ENCODE data around the gene SLC39A1.

Gene SLC39A1

DNA sequence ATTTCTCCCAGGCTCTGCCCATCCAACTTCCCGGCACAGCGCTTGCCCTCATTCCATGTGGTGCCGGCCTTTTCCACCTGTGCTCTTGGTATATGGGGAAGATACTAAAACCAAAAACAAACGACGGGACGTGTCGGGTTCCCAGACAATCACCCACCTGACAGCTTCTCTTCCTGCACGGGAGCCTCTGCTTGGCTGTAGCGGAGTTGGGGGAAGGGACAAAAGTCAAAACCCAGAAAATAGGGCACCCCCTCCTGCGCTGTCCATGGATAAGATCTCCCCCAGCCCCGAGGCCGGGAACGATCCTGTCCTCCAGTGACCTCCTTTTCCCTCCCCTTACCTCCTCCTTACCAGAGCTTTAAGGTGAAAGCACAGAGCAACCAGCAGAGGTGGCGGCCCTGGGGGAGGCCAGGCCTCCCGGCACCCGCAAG lies 13.5 kb upstream of the SLC39A1 start:
- no peak for DNase-seq

DNA sequence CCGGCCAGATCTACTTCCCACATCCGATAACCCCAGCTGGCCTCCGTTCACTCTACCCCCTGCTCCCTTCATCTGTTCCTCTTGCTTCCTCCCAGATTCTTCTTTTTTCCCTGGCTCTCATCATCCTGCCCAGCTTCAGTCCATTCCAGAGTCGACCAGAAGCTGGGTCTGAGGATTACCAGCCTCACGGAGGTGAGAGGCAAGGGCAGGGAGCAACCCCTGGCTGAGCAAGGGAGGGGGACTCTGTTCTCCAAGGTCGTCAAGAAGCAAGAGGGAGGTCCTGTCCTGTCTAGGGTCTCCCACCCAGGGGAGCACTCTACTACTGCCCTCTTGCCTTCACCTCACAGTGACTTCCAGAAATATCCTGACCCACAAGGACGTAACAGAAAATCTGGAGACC lies 10.2 kb upstream of the SLC39A1 start:
- no peak for DNase-seq

DNA sequence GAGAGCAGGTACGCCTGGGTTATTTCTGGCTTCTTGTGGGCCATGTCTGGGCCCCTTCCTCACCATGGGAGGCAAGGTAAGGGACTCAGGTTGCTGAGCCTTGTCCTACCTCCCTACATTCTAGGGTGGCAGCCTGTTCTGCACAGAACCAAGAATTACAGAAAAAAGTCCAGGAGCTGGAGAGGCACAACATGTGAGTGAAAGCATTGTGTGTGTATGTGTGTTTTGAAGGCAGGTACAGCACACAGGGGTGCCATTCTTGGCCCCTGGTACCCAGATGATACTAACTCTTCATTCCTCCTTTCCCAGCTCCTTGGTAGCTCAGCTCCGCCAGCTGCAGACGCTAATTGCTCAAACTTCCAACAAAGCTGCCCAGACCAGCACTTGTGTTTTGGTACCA lies 9.7 kb upstream of the SLC39A1 start:
- no peak for DNase-seq

DNA sequence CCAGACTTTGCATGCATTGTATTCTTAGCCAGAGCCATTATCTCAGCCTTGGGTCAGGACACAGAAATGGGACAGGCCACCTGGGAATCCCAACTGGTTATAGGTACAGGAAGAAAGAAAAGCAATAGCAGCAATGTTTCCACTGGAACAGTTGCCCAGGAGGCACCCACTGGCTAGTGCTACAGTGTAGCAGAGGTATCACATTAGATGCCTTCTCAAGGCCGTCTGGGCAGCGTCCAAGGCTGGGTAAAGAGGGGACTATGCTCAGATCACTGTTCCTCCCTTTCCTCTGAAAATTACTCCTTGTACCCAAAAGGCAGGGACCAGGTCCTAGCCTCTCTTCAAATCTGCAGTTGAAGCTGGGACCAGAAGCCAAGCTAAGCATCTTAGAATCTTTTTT lies 7.0 kb upstream of the SLC39A1 start:
- DNase-seq = no peak

DNA sequence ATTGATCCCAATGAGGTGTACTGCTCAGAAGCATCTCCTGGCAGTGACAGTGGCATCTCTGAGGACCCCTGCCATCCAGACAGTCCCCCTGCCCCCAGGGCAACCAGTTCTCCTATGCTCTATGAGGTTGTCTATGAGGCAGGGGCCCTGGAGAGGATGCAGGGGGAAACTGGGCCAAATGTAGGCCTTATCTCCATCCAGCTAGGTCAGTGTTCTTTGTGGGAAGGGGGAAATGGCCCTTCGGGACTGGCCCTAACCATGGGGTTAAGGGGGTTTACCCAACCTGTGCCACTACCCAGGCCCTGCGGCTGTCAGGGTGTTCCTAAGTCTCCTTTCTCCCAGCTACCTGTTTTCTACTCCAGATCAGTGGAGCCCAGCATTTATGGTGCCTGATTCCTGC lies 5.6 kb upstream of the SLC39A1 start:
- no peak for DNase-seq

DNA sequence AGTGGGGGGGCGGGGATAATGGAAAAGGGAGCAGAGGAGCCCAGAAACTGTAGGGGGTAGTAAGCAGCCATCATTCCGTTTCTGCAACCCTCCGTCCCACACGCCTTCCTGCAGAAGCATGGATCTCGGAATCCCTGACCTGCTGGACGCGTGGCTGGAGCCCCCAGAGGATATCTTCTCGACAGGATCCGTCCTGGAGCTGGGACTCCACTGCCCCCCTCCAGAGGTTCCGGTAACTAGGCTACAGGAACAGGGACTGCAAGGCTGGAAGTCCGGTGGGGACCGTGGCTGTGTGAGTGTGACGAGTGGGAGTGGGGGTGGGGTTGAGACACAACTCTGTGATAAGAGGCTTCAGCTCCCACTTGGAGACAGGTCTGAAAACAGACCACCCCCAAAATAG lies 5.1 kb upstream of the SLC39A1 start:
- no peak for DNase-seq

DNA sequence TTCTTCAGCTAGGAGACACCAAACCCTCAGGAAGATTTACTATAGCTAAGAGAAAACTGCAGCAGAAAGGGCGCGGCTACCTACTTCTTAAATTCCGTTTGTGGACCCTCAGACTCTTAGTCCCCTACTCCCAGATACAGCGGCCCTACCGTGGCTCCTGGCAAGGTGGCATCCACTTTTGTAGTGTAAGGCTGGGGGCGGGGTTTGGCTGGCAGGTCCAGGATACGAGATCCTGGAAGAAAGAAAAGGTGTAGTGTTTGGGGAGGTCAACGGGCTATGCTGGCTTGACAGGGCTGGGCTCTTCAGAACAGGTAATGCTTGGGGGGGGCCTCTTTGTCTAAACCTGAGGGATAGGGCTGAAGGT lies 4.6 kb upstream of the SLC39A1 start:
- no peak for DNase-seq

DNA sequence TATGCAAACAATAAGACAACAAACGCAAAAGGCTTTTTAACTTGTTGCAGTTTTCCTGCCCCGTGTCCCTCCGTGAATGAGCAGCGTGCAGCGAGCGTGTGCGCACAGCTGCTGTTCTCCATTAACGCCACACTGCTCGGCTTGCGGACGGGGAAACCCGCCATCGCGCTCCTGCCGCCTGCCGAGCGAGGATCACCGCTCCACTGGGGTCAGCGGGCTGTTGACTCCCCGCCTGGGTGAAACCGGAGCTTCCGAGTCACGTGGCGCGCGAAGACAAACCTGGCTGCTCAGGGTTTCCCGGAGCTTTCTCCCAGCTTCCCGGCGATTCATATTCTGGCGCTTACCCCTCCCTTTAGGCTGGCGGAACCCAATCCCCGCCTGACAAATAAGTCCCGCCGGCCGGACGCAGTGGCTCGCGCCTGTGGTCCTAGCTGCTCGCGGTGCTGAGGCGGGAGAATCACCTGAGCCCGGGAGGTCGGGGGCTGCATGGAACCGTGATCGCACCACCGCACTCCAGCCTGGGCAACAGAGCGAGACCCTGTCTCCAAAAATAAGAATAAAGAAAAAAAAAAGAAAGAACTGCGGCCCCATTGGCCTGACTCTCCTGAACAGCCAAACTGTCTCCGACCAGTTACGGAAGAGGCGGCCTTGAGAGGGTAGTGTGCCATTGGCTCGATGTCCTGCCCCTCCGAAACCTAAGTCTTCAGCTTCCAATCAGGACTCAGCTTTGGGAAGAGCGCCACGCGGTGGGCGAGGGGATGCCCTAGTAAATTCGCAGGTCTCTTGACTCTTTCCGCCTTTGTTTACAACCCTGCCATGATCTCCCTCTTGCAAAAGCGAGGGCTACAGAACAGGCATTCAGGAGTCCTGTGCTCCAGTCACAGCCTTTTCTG lies 4.0 kb upstream of the SLC39A1 start, which contains the start of gene CREB3L4:
Gene CREB3L4, plus strand, starts transcription at position 796 of the 893 bp plus-strand sequence. CDS start 624 bp downstream, outside the sequence.
- DNase-seq = peak; percentile 72

DNA sequence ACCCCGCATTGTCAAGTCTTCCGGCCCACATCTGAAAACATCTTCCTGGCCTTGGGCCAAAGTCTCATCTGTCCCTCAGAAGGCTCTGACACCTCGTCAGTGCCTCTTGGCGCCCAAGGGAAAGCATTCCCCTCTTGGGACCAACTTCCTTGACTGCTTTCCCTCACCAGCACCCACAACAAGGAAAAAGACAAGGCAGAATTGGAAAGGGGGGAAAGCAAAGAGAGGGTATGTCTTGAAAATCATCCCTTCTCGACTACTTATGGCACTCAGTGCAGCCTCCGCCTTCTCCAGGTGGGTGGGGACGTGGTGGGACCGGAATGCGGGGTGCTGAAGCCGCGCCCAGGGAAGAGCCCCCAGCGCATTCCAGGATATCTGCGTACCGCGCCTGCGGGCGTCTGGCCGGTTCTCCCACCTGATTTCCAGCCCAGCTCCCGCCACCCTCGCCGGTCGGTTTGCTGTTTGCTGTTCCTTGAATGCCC lies 554 bp upstream of the SLC39A1 start:
- DNase-seq = no peak

DNA sequence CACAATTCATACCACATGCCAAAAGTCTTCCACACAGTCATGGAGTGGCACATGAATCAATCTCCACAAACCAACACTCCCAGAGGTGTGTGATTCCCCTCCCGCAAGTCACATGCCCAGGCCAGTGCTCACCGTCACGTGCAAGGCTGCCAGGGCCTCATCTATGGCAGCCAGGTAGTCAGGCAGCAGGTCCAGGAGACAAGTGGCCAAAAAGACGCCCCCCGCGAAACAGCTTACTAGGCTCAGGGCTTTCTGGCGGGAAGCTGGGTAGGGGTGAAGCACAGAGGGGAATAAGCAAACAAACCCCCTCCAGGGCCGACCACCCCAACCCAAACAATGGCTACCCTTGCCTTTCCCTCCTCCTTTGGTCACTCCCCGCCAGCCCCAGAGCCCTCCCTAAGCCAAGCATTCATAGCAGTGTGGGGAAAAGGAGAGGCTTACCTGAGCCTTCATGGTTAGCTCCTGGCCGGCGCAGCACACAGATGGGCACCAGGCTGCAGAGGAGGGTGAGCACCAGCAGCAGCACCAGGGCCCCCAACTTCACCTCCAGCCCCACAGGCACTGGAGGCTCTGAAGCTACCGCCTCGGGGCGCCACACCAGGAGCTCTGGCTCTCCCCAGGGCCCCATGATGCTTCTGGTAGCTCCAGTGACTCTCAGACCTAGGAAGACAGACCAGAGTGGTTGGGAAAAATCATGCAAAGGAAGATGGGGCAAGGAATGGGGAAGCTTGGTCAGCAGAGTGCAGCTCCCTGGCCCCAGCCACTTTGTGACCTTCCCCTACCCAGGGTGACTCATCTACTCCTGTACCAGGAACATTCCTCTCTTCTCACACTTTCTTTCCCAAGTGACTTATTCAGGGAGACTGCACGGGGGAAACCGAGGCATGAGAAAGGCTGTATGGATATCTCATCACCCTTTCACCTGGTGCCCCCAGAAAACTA lies 978 bp downstream of the SLC39A1 start:
- no peak for DNase-seq

DNA sequence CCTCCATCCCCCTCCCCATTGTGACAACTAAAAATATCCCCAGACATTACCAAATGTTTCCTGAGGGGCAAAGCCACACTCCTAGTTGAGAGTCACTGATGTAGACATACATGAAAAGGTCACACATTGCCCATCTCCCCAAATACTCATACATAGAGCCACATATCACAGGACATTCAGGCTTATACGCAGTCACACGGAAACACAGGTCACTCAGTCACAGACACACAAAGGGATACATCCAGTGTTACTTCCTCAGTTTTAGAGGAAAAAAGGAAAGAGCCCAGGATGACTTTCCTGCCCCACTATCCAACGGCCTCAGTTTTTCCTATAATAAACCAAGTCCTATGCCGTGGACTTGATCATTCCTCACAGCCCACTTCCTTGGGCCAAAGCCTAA lies 1.9 kb downstream of the SLC39A1 start:
- DNase-seq = no peak

DNA sequence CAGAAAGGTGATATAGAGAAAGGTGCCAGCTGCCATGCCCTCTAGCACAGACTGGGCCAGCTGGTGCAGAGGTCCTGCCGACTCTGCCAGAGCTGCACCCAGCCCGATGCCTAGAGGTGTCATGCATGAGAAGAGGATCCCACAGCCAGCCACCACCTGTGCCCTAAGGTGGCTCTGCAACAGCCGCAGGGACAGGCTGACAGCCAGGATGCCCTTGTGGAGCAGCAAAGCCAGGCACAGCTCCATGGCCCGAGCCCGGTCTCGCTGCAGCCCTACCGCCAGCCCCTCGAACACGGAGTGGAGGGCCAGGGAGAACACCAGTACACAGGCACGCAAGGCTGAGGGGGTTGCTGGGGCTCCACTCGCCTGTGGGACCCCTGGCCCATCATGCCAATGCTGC lies 3.1 kb downstream of the SLC39A1 start:
- no peak for DNase-seq

DNA sequence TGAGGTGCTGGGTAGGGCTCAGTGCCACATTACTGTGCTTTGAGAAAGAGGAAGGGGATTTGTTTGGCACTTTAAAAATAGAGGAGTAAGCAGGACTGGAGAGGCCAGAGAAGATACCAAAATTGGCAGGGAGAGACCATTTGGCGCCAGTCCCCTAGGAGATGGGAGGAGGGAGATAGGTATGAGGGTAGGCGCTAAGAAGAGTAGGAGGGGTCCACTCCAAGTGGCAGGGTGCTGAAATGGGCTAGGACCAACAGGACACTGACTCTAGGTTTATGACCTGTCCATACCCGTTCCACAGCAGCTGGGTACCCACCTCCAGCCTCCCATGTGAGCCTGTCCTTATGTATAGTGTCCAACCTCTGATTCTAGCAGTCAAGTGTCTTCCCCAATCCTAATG lies 3.9 kb downstream of the SLC39A1 start:
- no peak for DNase-seq

DNA sequence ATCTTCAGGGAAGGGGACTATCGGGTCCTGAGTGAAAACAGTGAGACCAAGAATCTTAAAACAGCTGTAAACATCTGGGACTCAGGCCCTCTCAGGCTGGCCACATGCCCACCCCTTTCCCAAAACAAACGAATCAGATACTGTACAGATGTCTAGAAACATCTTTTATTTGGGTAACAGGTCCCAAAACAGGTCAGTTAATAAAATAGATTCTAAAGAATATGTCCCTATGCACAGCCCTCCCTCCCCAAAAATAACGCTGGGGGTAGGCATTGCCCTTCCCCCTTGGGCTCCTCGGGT lies 4.4 kb downstream of the SLC39A1 start:
- DNase-seq = no peak

DNA sequence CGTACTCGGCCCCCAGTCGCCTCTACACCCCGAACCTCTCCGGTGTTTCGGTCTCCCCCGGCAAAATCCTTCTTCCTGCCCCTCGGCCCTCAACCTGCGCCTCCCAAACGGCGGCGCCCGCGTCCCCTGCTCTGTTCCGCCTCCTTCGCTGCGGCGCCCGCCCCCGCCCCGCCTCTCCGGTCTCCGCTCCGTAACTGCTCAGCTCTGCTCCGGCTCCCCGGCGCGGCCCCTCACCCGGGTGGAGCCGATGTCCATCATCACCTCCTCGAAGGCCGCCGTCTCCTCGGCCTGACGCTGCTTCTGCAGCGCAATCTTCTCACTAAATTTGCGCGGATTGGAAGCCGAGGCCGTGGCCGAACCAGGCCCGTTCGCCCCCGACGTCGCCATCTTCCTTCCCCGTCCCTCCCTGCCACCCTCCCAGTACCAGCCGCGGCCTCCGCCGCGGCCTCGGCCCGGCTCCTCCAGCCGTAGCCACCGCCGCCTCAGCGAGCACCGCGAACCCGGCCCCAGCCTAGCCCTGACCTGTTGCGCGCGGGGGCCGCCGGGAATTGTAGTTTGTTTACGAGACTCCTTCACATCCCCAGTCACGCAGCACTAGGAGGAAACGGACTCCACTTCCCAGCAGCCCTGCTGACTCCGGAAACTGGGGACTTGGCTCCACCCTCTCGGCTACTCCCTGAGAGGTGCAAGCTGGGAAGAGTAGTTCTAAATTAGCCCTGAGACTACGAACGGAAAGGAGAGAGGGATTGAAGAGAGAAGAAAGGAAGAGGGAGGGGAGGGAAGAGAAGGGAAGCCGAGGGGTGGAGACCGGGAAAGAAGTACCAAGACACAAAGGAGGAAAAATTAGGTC lies 5.0 kb downstream of the SLC39A1 start, which contains the start of gene CRTC2:
Gene CRTC2, minus strand, starts transcription at position 502 of the 850 bp plus-strand sequence. Its CDS starts 115 bp downstream, at position 387.
- DNase-seq = peak; percentile 94

DNA sequence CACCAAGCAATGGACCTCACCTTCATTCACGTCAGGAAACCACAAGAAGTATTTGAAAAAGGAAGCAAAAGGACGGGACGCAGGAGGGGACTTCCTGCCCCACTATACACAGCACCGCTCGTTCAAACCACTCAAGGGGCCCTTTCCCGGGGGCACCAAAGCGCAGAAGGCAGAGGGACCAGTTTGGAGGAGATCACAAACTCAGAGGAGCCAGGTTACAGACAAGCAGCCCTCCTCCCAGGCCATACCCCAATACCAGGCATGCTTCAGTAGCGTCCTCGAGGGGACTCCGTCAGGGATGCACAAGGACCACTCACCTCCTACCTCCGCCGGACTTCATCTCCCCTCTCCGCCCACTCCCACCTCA lies 5.6 kb downstream of the SLC39A1 start:
- DNase-seq = peak; percentile 38

DNA sequence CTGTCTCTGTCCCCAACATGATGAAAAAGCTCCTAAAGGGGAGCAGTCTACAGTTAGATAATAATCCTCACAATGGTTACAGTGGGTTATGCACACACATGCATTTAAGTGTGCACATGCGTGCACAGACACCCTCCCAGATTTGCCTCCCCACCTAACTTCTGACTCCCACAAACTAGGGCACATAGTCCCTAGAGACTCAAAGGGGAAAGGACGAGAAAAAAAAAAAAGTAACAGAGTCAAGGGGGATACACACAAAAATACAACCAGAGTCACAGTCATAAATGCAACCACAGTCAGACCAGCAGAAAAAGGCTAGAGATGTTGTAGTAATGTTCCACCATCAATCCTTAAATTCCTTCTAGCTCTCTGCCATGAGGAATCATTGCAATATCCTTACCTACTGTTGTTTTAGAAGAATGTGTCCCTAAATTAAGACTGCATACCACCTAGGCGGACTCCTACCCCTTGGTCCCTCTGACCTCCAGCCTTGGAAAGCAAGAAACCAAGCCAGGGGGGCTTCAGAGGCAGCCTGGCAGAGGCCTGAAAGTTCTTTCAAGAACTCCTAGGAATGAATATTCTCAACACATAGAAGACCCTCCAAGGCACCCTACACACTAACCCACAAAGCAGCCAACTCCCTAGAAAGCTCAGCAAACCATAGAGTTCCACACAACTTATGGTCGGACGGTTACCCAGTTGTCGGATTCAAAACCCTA lies 6.2 kb downstream of the SLC39A1 start:
- no peak for DNase-seq

DNA sequence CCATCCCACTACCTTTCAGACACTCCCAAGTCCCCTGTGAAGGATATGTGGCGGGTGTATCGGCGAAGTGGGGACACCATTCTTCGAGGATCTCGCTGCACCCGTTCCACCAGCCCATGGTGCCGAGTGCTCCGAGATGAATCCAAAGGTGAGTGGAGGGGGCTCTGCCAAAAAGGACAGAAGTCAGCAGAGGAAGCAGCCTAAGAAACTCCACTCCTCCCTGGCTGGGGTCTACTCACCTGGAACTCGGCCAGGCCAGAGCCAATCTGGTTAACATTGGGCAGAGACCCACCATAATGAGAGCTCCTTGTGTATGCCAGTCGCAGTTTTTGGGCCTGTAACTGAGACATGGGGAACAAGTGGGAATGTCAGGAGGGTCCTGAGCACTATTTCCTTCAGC lies 8.5 kb downstream of the SLC39A1 start:
- DNase-seq = no peak

DNA sequence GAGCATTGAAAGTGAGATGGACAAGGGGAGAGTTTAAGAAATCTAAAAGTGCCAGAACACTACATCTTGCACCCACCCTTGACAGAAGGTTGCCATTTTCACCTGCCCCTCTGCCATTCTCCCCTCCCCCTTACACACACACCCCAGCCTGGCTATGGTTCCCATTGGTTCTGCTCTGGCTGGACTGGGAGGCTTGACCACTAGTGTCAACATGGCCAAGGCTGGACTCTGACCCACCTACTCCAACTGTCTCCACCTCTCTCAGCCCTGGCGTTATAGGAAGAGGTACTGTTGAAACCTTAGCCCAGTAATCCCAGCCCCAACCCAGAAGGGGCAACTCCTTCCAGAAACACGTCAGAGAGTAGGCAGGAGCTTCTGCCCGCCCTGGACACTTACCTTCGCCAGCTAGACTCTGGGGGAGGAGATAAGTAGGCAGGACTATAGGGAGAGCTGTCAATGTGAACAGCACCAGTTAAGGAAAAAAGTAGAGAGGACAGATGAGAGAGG lies 9.4 kb downstream of the SLC39A1 start:
- DNase-seq = no peak

DNA sequence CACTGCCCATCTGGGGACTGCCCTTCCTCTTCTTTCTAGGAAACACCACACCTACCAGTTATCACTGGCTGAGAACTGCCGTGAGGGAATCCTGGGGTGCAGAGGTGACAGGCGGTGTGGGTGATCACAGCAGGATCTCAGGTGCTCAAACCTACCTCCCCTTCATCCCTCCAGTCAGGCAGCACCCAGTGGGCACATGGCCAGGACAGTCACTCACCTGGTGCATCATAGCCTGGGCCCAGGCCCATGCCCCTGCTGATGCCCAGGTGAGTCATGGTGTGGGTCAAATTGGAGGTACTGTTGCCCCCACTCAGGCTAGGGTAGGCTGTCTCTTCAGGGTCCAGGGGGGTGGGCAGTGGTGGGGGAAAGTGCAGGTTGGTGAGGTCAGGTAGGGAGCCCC lies 11.5 kb downstream of the SLC39A1 start:
- DNase-seq = no peak

DNA sequence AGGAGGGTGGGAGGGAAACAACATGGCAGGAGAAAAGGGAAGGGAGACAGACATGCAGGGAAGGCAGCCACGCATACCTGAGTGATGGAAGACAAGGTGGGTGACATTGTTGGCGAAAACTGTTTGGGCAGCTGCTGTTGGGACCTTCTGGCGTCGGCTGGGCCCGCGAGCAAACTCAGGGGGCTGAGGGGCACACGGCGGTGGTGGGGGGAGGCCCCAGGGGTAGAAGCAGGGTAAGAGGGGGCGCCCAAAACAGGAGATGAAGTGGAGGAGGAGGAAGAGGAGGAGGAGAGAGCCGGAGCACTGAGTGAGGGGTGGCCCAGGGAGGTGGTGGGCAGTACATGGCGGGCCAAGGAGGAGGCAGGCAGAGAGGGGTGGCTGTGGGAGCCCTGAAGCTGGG lies 12.2 kb downstream of the SLC39A1 start:
- DNase-seq = no peak

Data from effector CD8-positive, alpha-beta T cell (primary cell).